GM12864 (cell line): ENCODE data around the gene RNF138.
"Not testable (repeated sequence)": the region's sequence is repeated elsewhere in the genome, so short reads cannot be mapped to it uniquely, and the experiment has no call there.

ENCODE experiments used
- DNase-seq: peaks from one replicate; pipeline ENCODE4 v3.0.0-alpha.2; 2011; ENCODE audit warnings: low read depth
- H3K4me3 ChIP-seq: 2 replicates; pipeline ENCODE4 v1.5.1; 2011; ENCODE audit warnings: mild to moderate bottlenecking, low read depth, low read length, control low read depth
- TF ChIP-seq, protein P1 (sequence below): IDR thresholded peaks from 2 replicates; pipeline ENCODE4 v1.5.1; 2011; ENCODE audit warnings: low read depth, mild to moderate bottlenecking, moderate library complexity, low read length, control low read depth, inconsistent platforms; ENCODE audit errors: missing control alignments

RNF138 gene

DNA sequence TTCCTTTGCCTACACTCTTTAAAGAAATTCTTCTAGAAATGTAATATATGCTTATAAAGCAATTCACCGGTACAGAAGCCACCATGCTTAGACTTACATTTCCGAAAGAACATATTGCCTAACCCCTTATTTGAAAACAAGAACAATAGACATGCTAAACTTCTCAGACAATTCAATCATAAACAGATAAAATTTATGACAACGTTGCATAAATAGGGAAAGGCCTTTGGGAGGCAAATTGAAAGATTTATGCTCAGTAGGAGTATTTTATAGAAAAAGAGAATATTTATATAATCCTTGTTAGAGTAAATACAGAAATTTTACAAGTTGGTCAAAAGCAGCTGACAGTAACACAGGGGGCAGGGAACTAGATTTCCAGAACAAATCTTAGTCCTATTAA is 82.0 kb downstream of the RNF138 start:
- H3K4me3 ChIP-seq, result no peak overlapping the region
- no peak for DNase-seq
- TF ChIP-seq, protein P1, sequence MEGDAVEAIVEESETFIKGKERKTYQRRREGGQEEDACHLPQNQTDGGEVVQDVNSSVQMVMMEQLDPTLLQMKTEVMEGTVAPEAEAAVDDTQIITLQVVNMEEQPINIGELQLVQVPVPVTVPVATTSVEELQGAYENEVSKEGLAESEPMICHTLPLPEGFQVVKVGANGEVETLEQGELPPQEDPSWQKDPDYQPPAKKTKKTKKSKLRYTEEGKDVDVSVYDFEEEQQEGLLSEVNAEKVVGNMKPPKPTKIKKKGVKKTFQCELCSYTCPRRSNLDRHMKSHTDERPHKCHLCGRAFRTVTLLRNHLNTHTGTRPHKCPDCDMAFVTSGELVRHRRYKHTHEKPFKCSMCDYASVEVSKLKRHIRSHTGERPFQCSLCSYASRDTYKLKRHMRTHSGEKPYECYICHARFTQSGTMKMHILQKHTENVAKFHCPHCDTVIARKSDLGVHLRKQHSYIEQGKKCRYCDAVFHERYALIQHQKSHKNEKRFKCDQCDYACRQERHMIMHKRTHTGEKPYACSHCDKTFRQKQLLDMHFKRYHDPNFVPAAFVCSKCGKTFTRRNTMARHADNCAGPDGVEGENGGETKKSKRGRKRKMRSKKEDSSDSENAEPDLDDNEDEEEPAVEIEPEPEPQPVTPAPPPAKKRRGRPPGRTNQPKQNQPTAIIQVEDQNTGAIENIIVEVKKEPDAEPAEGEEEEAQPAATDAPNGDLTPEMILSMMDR, result no peak

DNA sequence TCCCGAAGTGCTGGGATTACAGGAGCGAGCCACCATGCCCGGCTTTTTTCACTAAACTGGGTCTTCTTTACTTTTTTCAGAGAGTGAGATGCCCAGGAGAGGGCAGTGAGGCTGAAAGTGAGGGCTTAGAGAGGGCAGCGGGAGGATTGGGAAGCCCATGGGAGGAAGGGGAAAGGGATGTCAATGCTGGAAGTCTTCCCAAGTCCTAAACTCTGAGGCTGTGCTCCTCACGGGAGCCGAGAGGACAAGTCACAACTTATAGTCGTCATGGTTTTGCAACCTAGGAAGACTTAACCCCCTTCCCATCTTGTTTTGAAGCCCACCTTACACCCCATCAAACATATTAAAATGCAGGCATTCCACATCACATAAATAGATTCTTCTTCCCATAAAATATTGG is 83.0 kb downstream of the RNF138 start:
- DNase-seq, result no peak
- TF ChIP-seq, protein P1, result no peak
- H3K4me3 ChIP-seq, result no peak overlapping the region

DNA sequence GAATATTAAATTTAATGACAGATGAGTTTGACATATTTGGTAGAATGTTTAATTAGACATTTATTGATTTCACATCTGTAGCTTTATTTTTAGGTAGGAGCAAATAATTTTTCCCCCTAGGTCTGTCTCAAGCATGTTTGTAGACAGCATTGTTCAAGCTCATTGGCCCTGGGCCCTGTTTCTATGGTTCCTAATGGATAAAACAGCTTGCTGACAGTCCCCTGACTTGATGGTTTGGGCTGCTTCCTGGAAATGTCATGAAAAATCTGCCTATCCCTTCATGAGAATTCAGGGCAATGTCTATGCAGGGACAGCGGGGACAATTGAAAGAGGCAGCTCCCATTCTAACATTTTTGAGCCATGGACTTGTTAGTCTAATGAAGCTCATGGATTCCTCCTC is 83.6 kb downstream of the RNF138 start:
- TF ChIP-seq, protein P1, result no peak
- no peak overlapping the region for H3K4me3 ChIP-seq
- DNase-seq, result no peak

DNA sequence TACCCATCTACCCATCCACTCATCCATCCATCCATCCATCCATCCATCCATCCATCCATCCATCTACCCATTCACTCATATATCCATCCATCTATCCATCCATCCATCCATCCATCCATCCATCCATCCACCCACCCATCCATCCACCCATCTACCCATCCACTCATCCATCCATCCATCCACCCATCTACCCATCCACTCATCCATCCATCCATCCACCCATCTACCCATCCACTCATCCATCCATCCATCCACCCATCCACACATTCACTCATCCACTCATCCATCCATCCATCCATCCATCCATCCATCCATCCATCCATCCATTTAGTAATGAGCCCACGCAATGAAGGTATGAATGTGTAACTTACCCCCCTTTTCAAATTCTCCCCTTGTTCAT is 85.1 kb downstream of the RNF138 start:
- not testable (repeated sequence) for H3K4me3 ChIP-seq, DNase-seq

DNA sequence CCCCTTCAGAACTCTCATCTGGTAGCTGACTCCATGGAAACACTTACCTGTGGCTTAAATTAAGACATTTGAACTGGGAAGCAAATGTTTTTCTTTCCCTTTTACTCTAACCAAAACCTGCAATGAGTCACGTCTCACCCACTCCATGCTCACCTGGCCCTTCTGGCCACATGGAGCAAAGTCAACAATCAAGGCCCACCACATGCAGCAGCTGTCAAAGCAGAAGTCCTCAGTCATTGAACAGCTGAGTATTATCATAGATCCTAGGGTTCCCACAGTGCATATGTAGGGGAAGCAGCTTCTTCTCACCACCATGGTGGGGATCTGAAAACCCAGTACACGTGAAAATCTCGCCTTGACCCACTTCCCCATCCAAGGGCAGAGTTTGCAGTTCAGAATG is 85.9 kb downstream of the RNF138 start:
- no peak overlapping the region for H3K4me3 ChIP-seq
- DNase-seq, result no peak
- TF ChIP-seq, protein P1, result no peak
